ENCODE measurements around the gene LY6G6C. TPM values are rescaled to one million over a fixed set of nuclear protein-coding genes. Genes with fewer than 3 reads are reported as not detected.

LY6G6C gene
- total RNA-seq, 1 donor from 2014 or later: 1.3 TPM

DNA sequence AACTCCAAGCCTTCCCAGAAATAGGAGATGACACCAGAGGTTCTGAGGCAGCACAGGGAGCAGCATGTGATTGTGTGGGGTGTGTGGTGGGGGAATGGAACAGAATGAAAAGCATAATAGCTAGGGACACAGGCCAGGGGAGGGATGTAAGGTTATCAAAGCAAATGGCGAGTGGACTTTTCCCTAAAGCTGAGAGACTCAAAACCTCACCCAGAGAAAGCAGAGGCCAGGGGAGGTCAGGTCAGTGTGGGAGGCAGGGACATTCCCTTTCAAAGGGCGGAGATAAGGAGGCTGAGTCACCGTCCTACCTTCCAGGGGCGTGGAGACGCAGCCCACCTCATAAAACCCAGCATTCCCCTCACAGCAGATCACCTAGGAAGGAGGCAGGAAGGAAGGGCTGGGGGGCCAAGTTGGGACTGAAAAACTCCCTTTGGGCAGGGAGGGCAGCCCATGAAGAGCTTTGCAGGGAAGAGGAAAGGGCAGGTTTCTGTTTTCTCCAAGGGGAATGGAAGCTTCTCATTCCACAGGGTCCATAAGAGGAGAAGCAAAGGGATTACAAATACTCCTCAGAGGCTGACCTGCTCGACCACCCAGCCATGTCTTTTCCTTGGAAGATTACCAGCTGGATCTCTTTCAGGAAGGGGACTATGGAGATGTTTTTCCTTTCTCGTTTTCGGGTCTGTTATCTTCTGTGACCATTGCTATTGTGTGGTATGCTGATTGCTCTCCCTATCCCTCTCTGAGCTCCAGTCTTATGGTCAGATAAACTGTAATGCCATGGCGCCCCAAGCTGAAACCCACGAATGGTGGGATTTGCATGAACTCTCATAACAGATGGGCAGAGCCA, 31.1 kb downstream of the LY6G6C start:
- Mint-ChIP-seq H3K4me1 (peaks cover 6% of the 10 kb centered on the region), H3K4me3 (no peak overlapping the region), H3K9me3 (no peaks in the 10 kb centered on the region), H3K27ac (peak overlapping the region; percentile 69), H3K36me3 (peaks cover 37% of the 10 kb centered on the region), H3K27me3 (ENCODE audit: low read depth) (no peaks in the 10 kb centered on the region)
- DNase-seq (ENCODE audit: low spot score in 2 of 2, unreplicated experiment in 2 of 2): no peak
- TF ChIP-seq, protein P1, sequence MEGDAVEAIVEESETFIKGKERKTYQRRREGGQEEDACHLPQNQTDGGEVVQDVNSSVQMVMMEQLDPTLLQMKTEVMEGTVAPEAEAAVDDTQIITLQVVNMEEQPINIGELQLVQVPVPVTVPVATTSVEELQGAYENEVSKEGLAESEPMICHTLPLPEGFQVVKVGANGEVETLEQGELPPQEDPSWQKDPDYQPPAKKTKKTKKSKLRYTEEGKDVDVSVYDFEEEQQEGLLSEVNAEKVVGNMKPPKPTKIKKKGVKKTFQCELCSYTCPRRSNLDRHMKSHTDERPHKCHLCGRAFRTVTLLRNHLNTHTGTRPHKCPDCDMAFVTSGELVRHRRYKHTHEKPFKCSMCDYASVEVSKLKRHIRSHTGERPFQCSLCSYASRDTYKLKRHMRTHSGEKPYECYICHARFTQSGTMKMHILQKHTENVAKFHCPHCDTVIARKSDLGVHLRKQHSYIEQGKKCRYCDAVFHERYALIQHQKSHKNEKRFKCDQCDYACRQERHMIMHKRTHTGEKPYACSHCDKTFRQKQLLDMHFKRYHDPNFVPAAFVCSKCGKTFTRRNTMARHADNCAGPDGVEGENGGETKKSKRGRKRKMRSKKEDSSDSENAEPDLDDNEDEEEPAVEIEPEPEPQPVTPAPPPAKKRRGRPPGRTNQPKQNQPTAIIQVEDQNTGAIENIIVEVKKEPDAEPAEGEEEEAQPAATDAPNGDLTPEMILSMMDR (IDR thresholded peaks at IDR 0.05; ENCODE audit: unreplicated experiment): no peak

DNA sequence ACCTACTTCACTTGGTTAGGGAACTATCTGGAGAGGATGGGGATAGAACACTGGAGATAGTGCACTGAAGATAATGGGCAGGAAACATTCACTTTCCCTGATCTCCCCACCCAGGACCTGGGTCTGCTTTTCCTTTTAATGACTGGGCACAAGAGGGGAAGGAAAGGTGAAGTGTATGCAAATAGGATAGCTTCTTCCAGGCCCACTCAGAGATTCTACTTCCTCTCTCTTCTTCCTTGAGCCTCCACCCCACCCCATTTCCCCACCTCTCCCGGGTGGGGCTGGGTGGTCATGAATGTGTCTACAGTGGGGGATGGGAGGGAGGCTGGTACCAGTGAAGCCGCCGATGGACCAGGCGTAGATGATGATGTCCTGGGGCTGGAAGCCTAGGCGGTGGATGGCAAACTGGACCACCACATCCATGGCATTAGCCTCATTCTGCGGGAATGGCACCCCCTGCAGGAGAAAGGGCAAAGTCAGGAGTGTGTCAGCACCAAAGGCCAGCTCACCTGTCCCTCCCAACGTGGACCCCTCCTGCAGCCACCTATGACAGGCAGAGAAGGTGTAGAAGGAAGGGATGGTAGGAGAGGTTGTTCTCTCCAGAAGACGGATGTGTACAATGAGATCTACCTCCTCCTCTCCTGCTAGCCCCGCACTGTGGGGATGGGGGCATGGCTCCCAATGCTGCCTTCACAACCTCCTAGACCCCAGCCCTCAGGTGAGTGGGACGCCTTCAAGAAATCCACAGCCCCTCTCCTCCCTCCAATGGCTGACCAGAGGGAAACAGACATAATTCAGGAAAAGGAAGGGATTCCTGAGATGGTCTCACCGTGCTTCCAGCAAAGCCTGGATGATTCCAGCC, 32.1 kb downstream of the LY6G6C start:
- peak overlapping the region; percentile 69 for H3K27ac Mint-ChIP-seq
- peaks cover 6% of the 10 kb centered on the region for H3K4me1 Mint-ChIP-seq
- peaks cover 37% of the 10 kb centered on the region for H3K36me3 Mint-ChIP-seq
- H3K4me3 Mint-ChIP-seq: no peak overlapping the region
- H3K27me3 Mint-ChIP-seq (ENCODE audit: low read depth): no peaks in the 10 kb centered on the region
- H3K9me3 Mint-ChIP-seq: no peaks in the 10 kb centered on the region
- TF ChIP-seq, protein P1 (IDR thresholded peaks at IDR 0.05; ENCODE audit: unreplicated experiment): no peak
- DNase-seq (ENCODE audit: low spot score in 2 of 2, unreplicated experiment in 2 of 2): no peak

DNA sequence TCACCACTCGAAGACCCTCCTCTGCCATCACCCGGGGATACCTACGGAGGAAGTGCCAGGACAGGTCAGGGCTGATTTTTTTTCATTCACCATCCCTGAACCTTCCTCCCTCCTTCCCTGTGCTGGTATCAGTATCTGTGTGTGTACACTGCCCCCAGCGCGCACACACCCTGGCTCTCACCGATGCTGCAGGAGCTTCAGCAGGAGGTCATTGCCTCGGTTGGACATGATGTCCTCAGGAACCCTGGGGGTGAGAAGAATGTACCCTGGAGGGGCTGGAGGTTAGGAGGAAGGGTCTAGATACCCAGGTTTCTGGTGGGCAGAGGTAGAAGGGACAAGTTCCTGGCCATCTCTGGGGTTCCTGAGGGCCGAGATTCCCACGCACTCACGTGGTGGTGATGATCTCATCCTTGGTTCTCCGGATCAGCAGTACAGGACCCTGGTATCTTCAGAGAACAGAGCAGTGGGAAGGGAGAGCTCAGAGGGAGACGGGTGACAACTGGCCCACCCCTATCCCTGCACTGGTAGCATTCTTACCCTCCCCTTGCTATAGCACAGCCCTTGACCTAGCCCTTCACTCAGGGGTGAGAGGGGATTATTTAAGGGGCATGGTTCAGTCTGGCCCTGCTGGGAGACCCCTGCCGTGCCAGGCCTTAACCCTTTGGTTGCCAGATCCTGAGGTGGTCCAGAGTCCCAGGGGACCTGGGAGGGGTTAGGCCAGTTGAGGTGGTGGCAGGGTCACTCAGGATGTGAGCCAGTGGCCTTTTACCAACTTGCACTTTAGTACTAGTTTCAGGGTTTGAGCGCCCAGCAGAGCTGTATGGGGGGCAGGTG, 33.5 kb downstream of the LY6G6C start:
- H3K36me3 Mint-ChIP-seq: peaks cover 34% of the 10 kb centered on the region
- peaks cover 12% of the 10 kb centered on the region for H3K4me1 Mint-ChIP-seq

DNA sequence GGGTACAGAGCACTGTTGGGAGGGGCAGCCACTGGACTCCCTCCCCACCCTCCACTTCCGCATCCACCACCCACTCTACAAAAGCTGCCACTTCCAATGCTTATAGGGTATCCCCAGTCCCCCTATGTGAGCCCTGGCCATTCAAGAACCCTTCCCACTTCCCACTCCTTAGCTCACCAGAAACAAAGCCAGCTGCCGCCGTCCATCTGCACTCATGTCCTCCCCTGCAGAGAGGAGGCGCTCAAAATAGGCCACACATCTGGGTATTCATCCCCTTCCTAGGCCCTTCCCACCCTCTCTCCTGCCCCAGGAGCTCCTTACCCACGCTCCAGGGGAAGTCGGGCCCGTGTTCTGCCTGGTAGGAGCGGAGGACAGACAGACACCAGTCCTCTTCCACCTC, 34.2 kb downstream of the LY6G6C start:
- H3K4me3 Mint-ChIP-seq: no peak overlapping the region
- no peaks in the 10 kb centered on the region for H3K27me3 Mint-ChIP-seq (ENCODE audit: low read depth)
- no peak for DNase-seq (ENCODE audit: low spot score in 2 of 2, unreplicated experiment in 2 of 2)
- TF ChIP-seq, protein P1 (IDR thresholded peaks at IDR 0.05; ENCODE audit: unreplicated experiment): no peak
- no peak overlapping the region for H3K27ac Mint-ChIP-seq
- peaks cover 28% of the 10 kb centered on the region for H3K36me3 Mint-ChIP-seq
- peaks cover 13% of the 10 kb centered on the region for H3K4me1 Mint-ChIP-seq
- H3K9me3 Mint-ChIP-seq: no peaks in the 10 kb centered on the region

More for the DNA sequence above, 33.5 kb downstream of the LY6G6C start:
- DNase-seq (ENCODE audit: low spot score in 2 of 2, unreplicated experiment in 2 of 2): no peak
- Mint-ChIP-seq H3K27me3 (ENCODE audit: low read depth) (no peaks in the 10 kb centered on the region), H3K9me3 (no peaks in the 10 kb centered on the region), H3K27ac (no peak overlapping the region), H3K4me3 (no peak overlapping the region)
- TF ChIP-seq, protein P1 (IDR thresholded peaks at IDR 0.05; ENCODE audit: unreplicated experiment): no peak

DNA sequence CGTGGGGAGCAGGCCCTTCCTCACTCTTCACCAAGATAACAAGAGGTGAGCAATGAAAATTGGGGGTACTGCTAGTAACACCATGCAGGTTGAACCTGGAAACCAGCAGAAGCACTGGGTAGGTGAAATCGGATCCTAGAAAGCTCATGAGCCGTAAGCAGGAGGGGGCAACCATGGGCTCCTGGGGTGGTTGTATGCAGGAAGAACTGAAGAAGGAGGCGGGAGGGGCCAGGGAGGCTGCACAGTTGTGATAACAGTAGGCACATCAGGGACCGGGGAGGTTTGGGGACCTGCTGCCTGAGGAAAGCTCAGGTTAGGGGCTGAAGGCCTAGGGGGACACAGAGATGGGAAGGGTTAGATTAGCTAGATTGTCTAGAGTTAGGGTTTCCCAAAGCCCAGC, 35.1 kb downstream of the LY6G6C start:
- Mint-ChIP-seq H3K27ac (no peak overlapping the region), H3K36me3 (peaks cover 26% of the 10 kb centered on the region), H3K27me3 (ENCODE audit: low read depth) (no peaks in the 10 kb centered on the region), H3K4me3 (no peak overlapping the region), H3K4me1 (peaks cover 16% of the 10 kb centered on the region), H3K9me3 (no peaks in the 10 kb centered on the region)
- TF ChIP-seq, protein P1 (IDR thresholded peaks at IDR 0.05; ENCODE audit: unreplicated experiment): no peak
- DNase-seq (ENCODE audit: low spot score in 2 of 2, unreplicated experiment in 2 of 2): no peak
